Motor neuron (in vitro differentiated cells): ENCODE results near the gene TLR6. TPM values are rescaled to one million over a fixed set of nuclear protein-coding genes. Genes with fewer than 3 reads are reported as not detected.
A peak's percentile ranks its signal among the peaks of the same experiment; 100 is the strongest.

ENCODE experiments used
- ATAC-seq, 8 experiments: fragments of 200-7000 bp; cut with Tn5 transposase; replicated peaks in 6 of 8; 2 replicates each; pipeline ENCODE4 v1.8.0; 2021; ENCODE audit warnings: mild to moderate bottlenecking in 8 of 8, moderate library complexity in 8 of 8
- H3K27ac ChIP-seq, 2 donors: fragments of 250-450 bp; sonication (Bioruptor Pico); 2 replicates each; pipeline ENCODE4 v1.9.0; 2021; ENCODE audit warnings: antibody characterized with exemption in 2 of 2, mild to moderate bottlenecking in 2 of 2, moderate library complexity in 1 of 2
- H3K4me1 ChIP-seq, 2 donors: fragments of 250-450 bp; sonication (Bioruptor Pico); replicated peaks in 1 of 2; 2 replicates each; pipeline ENCODE4 v1.6.1; 2021; ENCODE audit warnings: antibody characterized with exemption in 2 of 2, mild to moderate bottlenecking in 2 of 2, moderate library complexity in 1 of 2
- H3K4me3 ChIP-seq, 5 donors: fragments of 250-450 bp; sonication (Bioruptor Pico); 2 replicates each; pipeline ENCODE4 v1.9.0; 2021; ENCODE audit warnings: antibody characterized with exemption in 5 of 5, mild to moderate bottlenecking in 5 of 5, moderate library complexity in 4 of 5
- WGBS, 10 experiments: fragments of 450-650 bp; shearing (Covaris generic); methylation state at CpG; one replicate each; pipeline ENCODE4 v1.0.0; 2022; 5-methylcytosine and 5-hydroxymethylcytosine counted together
- in situ Hi-C, 9 experiments: fragments of 400-800 bp; cut with MboI; loops; one replicate each; pipeline ENCODE4 v1.15.0; 2021; ENCODE audit warnings: low sequenced_read_pairs in 9 of 9, low pct_unique_long_range_greater_than_20kb in 2 of 9; ENCODE audit not compliant: unreplicated experiment in 9 of 9
- total RNA-seq, 8 experiments: library from RNA; unstranded; fragments of 300-600 nt; gene quantifications; 2 replicates each; pipeline versions ENCODE4 v1.2.3 to v1.2.4, GENCODE V29; 2022

The TLR6 gene
- total RNA-seq, 8 experiments from 2014 or later = 0.09 to 2.7 (median 0.27) TPM

- in situ Hi-C loops = no loop called here
- WGBS, 10 experiments = 0 to 100% (median 92%) methylated on average over 1 to 4 of the region's 7 CpGs; no CpG with 5 or more reads in 3 of the 10 experiments
- Histone ChIP-seq H3K4me3 (no peak overlapping the region), H3K27ac (no peak overlapping the region), H3K4me1 (no peaks in the 10 kb centered on the region)
- no peak for ATAC-seq
Measured at GRCh38 chr4:38832624-38833528, 23.7 kb downstream of the TLR6 start.

- 100% methylated on average over 1 of the region's 1 CpG; no CpG with 5 or more reads in 8 of the 10 experiments for WGBS, 10 experiments
- Histone ChIP-seq H3K27ac (no peak overlapping the region), H3K4me3 (no peak overlapping the region), H3K4me1 (no peaks in the 10 kb centered on the region)
- ATAC-seq = no peak
- in situ Hi-C loops = no loop called here
Measured at GRCh38 chr4:38832206-38832605, 24.4 kb downstream of the TLR6 start.

- no peak for ATAC-seq
- no peak overlapping the region for H3K4me3 ChIP-seq
Measured at GRCh38 chr4:38831653-38832052, 25.0 kb downstream of the TLR6 start.

GRCh38 chr4:38829237-38829636 is 27.4 kb downstream of the TLR6 start:
- no peak for ATAC-seq
- 55 to 100% (median 100%) methylated on average over 1 to 5 of the region's 5 CpGs for WGBS, 10 experiments
- in situ Hi-C loops = no loop called here
- no peaks in the 10 kb centered on the region for H3K4me1 ChIP-seq
- H3K4me3 ChIP-seq = no peak overlapping the region
- H3K27ac ChIP-seq = no peak overlapping the region

More at GRCh38 chr4:38831653-38832052, 25.0 kb downstream of the TLR6 start:
- in situ Hi-C loops = no loop called here
- Histone ChIP-seq H3K4me1 (no peaks in the 10 kb centered on the region), H3K27ac (no peak overlapping the region)

- Histone ChIP-seq H3K4me1 (no peaks in the 10 kb centered on the region), H3K4me3 (no peak overlapping the region), H3K27ac (no peak overlapping the region)
- in situ Hi-C loops = no loop called here
- no peak for ATAC-seq
- WGBS, 10 experiments = 80 to 100% (median 91%) methylated on average over 1 to 12 of the region's 27 CpGs; no CpG with 5 or more reads in 2 of the 10 experiments
Measured at GRCh38 chr4:38823766-38824165, 32.9 kb downstream of the TLR6 start.

- H3K4me1 ChIP-seq = no peaks in the 10 kb centered on the region
- no peak overlapping the region for H3K4me3 ChIP-seq
- ATAC-seq = no peak
- no peak overlapping the region for H3K27ac ChIP-seq
- 47 to 100% (median 85%) methylated on average over 1 to 3 of the region's 5 CpGs; no CpG with 5 or more reads in 2 of the 10 experiments for WGBS, 10 experiments
- in situ Hi-C loops = no loop called here
Measured at GRCh38 chr4:38822748-38823303, 33.8 kb downstream of the TLR6 start.

- no peaks in the 10 kb centered on the region for H3K4me1 ChIP-seq
- no peak overlapping the region for H3K27ac ChIP-seq
- peak in 1 of 8 experiments; percentile 7 for ATAC-seq
- no peak overlapping the region for H3K4me3 ChIP-seq
- in situ Hi-C loops = no loop called here
- 40 to 100% (median 90%) methylated on average over 1 to 3 of the region's 3 CpGs; no CpG with 5 or more reads in 3 of the 10 experiments for WGBS, 10 experiments
Measured at GRCh38 chr4:38821739-38822138, 34.9 kb downstream of the TLR6 start.

- in situ Hi-C loops = no loop called here
- WGBS, 10 experiments = 52 to 100% (median 84%) methylated on average over 1 to 4 of the region's 4 CpGs
- Histone ChIP-seq H3K27ac (no peak overlapping the region), H3K4me1 (no peaks in the 10 kb centered on the region), H3K4me3 (no peak overlapping the region)
- ATAC-seq = no peak
Measured at GRCh38 chr4:38820329-38821061, 36.1 kb downstream of the TLR6 start.

- in situ Hi-C loops = no loop called here
- no peak overlapping the region for H3K27ac ChIP-seq
- H3K4me1 ChIP-seq = no peaks in the 10 kb centered on the region
- ATAC-seq = no peak
- 0 to 100% (median 89%) methylated on average over 1 to 3 of the region's 3 CpGs for WGBS, 10 experiments
- H3K4me3 ChIP-seq = no peak overlapping the region
Measured at GRCh38 chr4:38819569-38819968, 37.0 kb downstream of the TLR6 start.

GRCh38 chr4:38818441-38818976 is 38.1 kb downstream of the TLR6 start:
- in situ Hi-C loops = no loop called here
- no peaks in the 10 kb centered on the region for H3K4me1 ChIP-seq
- H3K4me3 ChIP-seq = no peak overlapping the region
- peak in 1 of 8 experiments; percentile 25 for ATAC-seq
- H3K27ac ChIP-seq = no peak overlapping the region
- WGBS, 10 experiments = 43 to 100% (median 91%) methylated on average over 1 to 4 of the region's 5 CpGs; no CpG with 5 or more reads in 4 of the 10 experiments

GRCh38 chr4:38815885-38816782 is 40.5 kb downstream of the TLR6 start:
- Histone ChIP-seq H3K27ac (no peak overlapping the region), H3K4me1 (no peaks in the 10 kb centered on the region), H3K4me3 (no peak overlapping the region)
- ATAC-seq = peak in 5 of 8 experiments; percentile 69 to 89 (median 82)
- WGBS, 10 experiments = 37 to 86% (median 48%) methylated on average over 2 to 3 of the region's 3 CpGs; no CpG with 5 or more reads in 2 of the 10 experiments
- in situ Hi-C loops = no loop called here

GRCh38 chr4:38814386-38814785 is 42.2 kb downstream of the TLR6 start:
- in situ Hi-C loops = no loop called here
- Histone ChIP-seq H3K4me1 (no peaks in the 10 kb centered on the region), H3K4me3 (no peak overlapping the region), H3K27ac (no peak overlapping the region)
- 39 to 100% (median 75%) methylated on average over 1 to 3 of the region's 3 CpGs for WGBS, 10 experiments
- ATAC-seq = no peak
